ENCODE data around the gene PMP22. TPM values are rescaled to one million over a fixed set of nuclear protein-coding genes. Genes with fewer than 3 reads are reported as not detected.

The PMP22 gene
- total RNA-seq, 6 donors from 2014 or later: 49.7 to 179 (median 105) TPM

DNA sequence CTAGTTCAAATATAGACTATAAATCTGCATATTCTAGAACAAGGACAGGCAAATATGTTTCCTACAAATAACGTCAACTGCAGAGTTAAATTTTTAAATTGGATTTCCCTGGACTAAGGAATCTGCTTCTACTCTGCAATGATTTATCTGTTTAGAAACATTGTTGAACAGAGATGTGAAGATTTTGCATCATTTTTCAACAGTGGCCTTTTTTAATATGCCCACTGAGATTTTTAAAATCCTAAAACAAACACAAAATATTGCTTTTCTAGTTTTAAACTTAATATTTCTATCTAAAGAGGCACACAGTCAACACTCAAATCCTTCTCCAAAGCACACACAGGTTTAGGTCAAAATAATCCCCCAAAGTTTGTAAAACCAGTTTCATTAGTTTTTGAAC, 23.7 kb upstream of the PMP22 start:
- TF ChIP-seq POLR2A (IDR thresholded peaks at IDR 0.05) (no peak), EP300 (IDR thresholded peaks at IDR 0.05) (no peak), POLR2AphosphoS5 (IDR thresholded peaks at IDR 0.05) (no peak)
- TF ChIP-seq, protein P1, sequence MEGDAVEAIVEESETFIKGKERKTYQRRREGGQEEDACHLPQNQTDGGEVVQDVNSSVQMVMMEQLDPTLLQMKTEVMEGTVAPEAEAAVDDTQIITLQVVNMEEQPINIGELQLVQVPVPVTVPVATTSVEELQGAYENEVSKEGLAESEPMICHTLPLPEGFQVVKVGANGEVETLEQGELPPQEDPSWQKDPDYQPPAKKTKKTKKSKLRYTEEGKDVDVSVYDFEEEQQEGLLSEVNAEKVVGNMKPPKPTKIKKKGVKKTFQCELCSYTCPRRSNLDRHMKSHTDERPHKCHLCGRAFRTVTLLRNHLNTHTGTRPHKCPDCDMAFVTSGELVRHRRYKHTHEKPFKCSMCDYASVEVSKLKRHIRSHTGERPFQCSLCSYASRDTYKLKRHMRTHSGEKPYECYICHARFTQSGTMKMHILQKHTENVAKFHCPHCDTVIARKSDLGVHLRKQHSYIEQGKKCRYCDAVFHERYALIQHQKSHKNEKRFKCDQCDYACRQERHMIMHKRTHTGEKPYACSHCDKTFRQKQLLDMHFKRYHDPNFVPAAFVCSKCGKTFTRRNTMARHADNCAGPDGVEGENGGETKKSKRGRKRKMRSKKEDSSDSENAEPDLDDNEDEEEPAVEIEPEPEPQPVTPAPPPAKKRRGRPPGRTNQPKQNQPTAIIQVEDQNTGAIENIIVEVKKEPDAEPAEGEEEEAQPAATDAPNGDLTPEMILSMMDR (IDR thresholded peaks at IDR 0.05): no peak
- Histone ChIP-seq H3K4me1 (peaks cover 0 to 10% (median 0%) of the 10 kb centered on the region in 4 donors), H3K27ac (no peak overlapping the region), H3K9me3 (no peaks in the 10 kb centered on the region), H3K4me3 (no peak overlapping the region), H3K27me3 (no peaks in the 10 kb centered on the region), H3K36me3 (no peaks in the 10 kb centered on the region)
- DNase-seq (no peak), ATAC-seq (ENCODE audit: low FRiP score in 2 of 2) (no peak)
- 86 to 89% methylated on average over 1 of the region's 1 CpG for WGBS, 2 donors

DNA sequence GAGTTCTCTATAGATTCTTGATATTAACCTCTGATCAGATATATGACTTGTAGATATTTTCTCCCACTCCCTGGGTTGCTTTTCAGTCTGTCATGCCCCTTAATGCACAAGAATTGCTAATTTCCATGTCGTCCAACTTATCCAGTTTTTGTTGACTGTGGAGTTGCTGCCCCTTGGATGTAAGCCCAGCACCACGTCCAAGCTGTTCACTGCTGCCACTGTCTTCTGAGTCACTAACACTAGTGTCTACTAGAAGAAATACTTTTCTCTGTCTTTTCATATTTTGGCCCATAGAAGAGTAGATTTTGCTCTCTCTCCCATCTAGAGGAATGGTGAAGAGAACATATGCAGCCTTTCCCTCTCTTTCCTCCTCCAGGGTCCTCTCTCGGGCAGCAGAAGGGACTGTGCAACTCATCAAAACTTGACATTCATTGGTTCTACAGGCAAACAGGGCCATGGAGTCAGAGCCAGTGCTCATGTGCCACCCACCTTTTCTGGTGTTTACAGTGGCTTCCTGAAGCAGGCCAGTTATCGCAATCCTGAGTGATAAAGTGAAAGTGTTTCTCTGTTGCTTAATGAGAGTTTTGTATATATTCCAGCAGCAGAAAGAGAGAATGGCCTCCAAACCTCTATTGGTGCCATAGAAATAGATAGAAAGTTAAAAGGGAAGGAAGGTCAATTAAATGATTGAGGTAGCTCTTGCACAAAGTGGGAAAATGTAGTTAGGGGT, 22.6 kb upstream of the PMP22 start:
- Histone ChIP-seq H3K4me3 (no peak overlapping the region), H3K27me3 (no peaks in the 10 kb centered on the region), H3K4me1 (peaks cover 0 to 10% (median 0%) of the 10 kb centered on the region in 4 donors), H3K9me3 (no peaks in the 10 kb centered on the region), H3K27ac (no peak overlapping the region), H3K36me3 (no peaks in the 10 kb centered on the region)
- DNase-seq (no peak), ATAC-seq (ENCODE audit: low FRiP score in 2 of 2) (peak in 1 of 2 donors; percentile 46)
- no peak for TF ChIP-seq POLR2AphosphoS5 (IDR thresholded peaks at IDR 0.05)
- TF ChIP-seq POLR2A (IDR thresholded peaks at IDR 0.05): no peak
- TF ChIP-seq, protein P1 (IDR thresholded peaks at IDR 0.05): no peak
- TF ChIP-seq EP300 (IDR thresholded peaks at IDR 0.05): no peak
- WGBS, 2 donors: 38 to 49% methylated on average over 4 of the region's 4 CpGs

DNA sequence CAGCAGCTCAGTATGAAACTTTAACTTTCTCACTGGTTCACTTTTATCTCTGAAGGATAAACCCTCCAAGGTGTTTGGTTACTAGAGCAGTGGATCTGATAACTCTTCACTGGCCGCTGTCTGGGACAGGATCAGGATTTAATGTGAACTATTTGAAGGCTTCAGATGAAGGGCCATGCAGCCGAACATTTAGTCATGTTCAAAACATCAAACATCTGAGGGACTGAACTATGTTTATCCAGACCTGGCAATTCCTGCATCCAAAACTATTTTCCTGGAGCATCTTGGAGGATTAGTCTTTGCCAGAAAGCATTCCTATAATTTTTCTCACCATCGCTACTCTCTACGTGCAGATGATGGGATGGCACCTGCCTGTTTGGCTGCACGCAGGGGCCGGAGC, 20.3 kb upstream of the PMP22 start:
- Histone ChIP-seq H3K36me3 (no peaks in the 10 kb centered on the region), H3K4me1 (no peaks in the 10 kb centered on the region), H3K27me3 (no peaks in the 10 kb centered on the region), H3K27ac (no peak overlapping the region), H3K9me3 (no peaks in the 10 kb centered on the region), H3K4me3 (no peak overlapping the region)
- ATAC-seq (ENCODE audit: low FRiP score in 2 of 2) (no peak), DNase-seq (no peak)
- TF ChIP-seq EP300 (IDR thresholded peaks at IDR 0.05) (no peak), POLR2A (IDR thresholded peaks at IDR 0.05) (no peak), POLR2AphosphoS5 (IDR thresholded peaks at IDR 0.05) (no peak)
- TF ChIP-seq, protein P1 (IDR thresholded peaks at IDR 0.05): no peak
- WGBS, 2 donors: 75 to 88% methylated on average over 6 of the region's 6 CpGs

DNA sequence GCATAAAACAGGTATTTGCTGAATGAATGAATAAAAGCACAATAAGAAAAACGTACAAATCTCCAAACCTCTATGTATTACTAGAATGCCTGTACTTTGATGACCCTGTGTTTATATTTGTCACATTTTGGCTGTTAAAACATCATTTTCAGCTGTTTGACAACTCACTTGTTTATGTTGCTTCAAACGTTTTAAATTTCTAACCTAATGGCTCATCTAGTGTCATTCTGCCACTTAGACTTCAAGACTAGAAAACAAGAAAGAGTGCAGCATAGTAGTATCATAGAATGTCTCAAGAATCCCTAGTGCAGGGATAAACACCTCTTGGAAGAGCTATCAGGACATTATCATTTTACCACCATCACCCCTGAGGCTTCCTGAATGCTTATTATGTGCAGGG, 19.4 kb upstream of the PMP22 start:
- Histone ChIP-seq H3K9me3 (no peaks in the 10 kb centered on the region), H3K27ac (no peak overlapping the region), H3K36me3 (no peaks in the 10 kb centered on the region), H3K4me3 (no peak overlapping the region), H3K27me3 (no peaks in the 10 kb centered on the region), H3K4me1 (no peaks in the 10 kb centered on the region)
- WGBS, 2 donors: 52 to 59% methylated on average over 2 of the region's 2 CpGs
- no peak for TF ChIP-seq POLR2AphosphoS5 (IDR thresholded peaks at IDR 0.05)
- no peak for TF ChIP-seq POLR2A (IDR thresholded peaks at IDR 0.05)
- TF ChIP-seq, protein P1 (IDR thresholded peaks at IDR 0.05): no peak
- no peak for TF ChIP-seq EP300 (IDR thresholded peaks at IDR 0.05)
- DNase-seq: no peak
- ATAC-seq (ENCODE audit: low FRiP score in 2 of 2): no peak

DNA sequence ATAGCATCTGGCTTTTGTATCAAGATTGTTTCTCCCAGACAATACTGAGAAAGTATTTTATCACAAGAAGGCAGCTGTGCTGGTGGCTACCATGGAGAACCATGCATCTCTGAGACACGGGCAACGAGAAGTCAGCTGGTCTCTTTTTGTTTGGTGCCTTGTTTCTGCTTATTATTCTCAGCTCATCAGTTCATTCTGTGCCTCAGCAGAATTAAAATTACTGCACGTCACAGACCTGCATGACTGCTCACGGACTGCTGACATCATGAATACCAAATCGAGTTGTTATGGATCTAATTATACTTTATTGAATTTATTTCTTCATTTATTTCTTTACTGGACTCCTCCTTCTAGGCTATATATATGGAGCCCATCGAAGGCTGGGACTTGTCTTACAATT, 19.0 kb upstream of the PMP22 start:
- H3K27ac ChIP-seq: no peak overlapping the region
- no peaks in the 10 kb centered on the region for H3K4me1 ChIP-seq
- no peak for TF ChIP-seq POLR2A (IDR thresholded peaks at IDR 0.05)
- TF ChIP-seq, protein P1 (IDR thresholded peaks at IDR 0.05): no peak
- TF ChIP-seq EP300 (IDR thresholded peaks at IDR 0.05): no peak
- no peak for TF ChIP-seq POLR2AphosphoS5 (IDR thresholded peaks at IDR 0.05)
- H3K4me3 ChIP-seq: no peak overlapping the region
- no peak for ATAC-seq (ENCODE audit: low FRiP score in 2 of 2)
- H3K9me3 ChIP-seq: no peaks in the 10 kb centered on the region
- H3K36me3 ChIP-seq: no peaks in the 10 kb centered on the region
- WGBS, 2 donors: 88 to 90% methylated on average over 6 of the region's 6 CpGs
- no peak for DNase-seq
- no peaks in the 10 kb centered on the region for H3K27me3 ChIP-seq

Measured in upper lobe of left lung (tissue), 6 donors.